HepG2 (cell line): Measurements from ENCODE around the gene MAPK11. TPM values are rescaled to one million over a fixed set of nuclear protein-coding genes. Genes with fewer than 3 reads are reported as not detected.

Experiments used
- ATAC-seq: fragments of 200-7000 bp; cut with Tn5 transposase; 3 replicates; pipeline ENCODE4 v1.9.1; 2020; ENCODE audit warnings: mild to moderate bottlenecking, moderate library complexity
- BruUV-seq: library from RNA; stranded (reverse); fragments of 400-500 nt; replicated peaks from 2 replicates; lab custom pipeline; 2021; lab: Mats Ljungman, UMichigan
- CTCF ChIA-PET: fragments of 300-600 bp; formaldehyde crosslinking; extraction: SDS; loops from one replicate; lab custom pipeline; 2021; ENCODE audit warnings: low total read pairs, inconsistent platforms, low intra/inter-chr PET ratio; lab: Yijun Ruan, JAX
- POLR2A ChIA-PET: fragments of 350-600 bp; sonication (Branson Sonifier 250); formaldehyde crosslinking; loops from one replicate; lab custom pipeline; 2020; ENCODE audit warnings: antibody characterized with exemption, inconsistent platforms; lab: Yijun Ruan, JAX
- DNase-seq: peaks from one replicate; pipeline ENCODE4 v3.0.0-alpha.2; 2015; ENCODE audit warnings: low spot score
- FAIRE-seq: peaks from 3 replicates; lab custom pipeline; 2011; peaks lifted over from hg19 to GRCh38; lab: Jason Lieb, UNC
- H2AFZ ChIP-seq: one replicate; pipeline ENCODE4 v1.6.1; 2011; ENCODE audit warnings: low read length, inconsistent platforms
- H3K27ac ChIP-seq: fragments of 300-600 bp; 3 replicates; pipeline ENCODE4 v1.8.0; 2011; ENCODE audit warnings: mixed run types, mild to moderate bottlenecking, mixed read lengths, low read length, inconsistent platforms; ENCODE audit not compliant: insufficient read depth; ENCODE audit errors: extremely low read length
- H3K27me3 ChIP-seq, 2 experiments: fragments of 200-600 bp in 1 of 2; 2 replicates in 1 of 2; 3 replicates in 1 of 2; pipeline versions ENCODE4 v1.6.0 to v1.8.0; 2011; ENCODE audit warnings: low read length in 2 of 2, mild to moderate bottlenecking in 2 of 2, moderate library complexity in 2 of 2, inconsistent platforms in 1 of 2; ENCODE audit not compliant: insufficient read depth in 2 of 2, control insufficient read depth in 1 of 2
- H3K36me3 ChIP-seq, 2 experiments: fragments of 200-600 bp in 1 of 2; replicated peaks in 1 of 2; 2 replicates in 1 of 2; 3 replicates in 1 of 2; pipeline versions ENCODE4 v1.5.1 to v1.8.0; 2011; ENCODE audit warnings: low read length in 2 of 2, inconsistent platforms in 1 of 2; ENCODE audit not compliant: insufficient read depth in 2 of 2, control insufficient read depth in 1 of 2
- H3K4me1 ChIP-seq: 2 replicates; pipeline ENCODE4 v1.5.1; 2012; ENCODE audit warnings: low read length, inconsistent platforms; ENCODE audit not compliant: insufficient read depth
- H3K4me2 ChIP-seq: 2 replicates; pipeline ENCODE4 v1.6.0; 2011; ENCODE audit warnings: low read depth, low read length, inconsistent platforms
- H3K4me3 ChIP-seq, 3 experiments: fragments of 200-600 bp in 1 of 3; sonication (generic), shearing (Covaris generic) in 1 of 3; replicated peaks in 1 of 3; 2 replicates each; pipeline ENCODE4 v1.5.1; 2011 to 2016; ENCODE audit warnings: low read length in 3 of 3, inconsistent platforms in 2 of 3, low read depth in 2 of 3, mild to moderate bottlenecking in 2 of 3, control low read depth in 1 of 3, mixed read lengths in 1 of 3; ENCODE audit not compliant: insufficient read depth in 1 of 3
- H3K79me2 ChIP-seq: one replicate; pipeline ENCODE4 v1.6.1; 2011; ENCODE audit warnings: low read length, inconsistent platforms; ENCODE audit not compliant: insufficient read depth
- H3K9ac ChIP-seq: 2 replicates; pipeline ENCODE4 v1.6.0; 2011; ENCODE audit warnings: mild to moderate bottlenecking, low read depth, low read length, inconsistent platforms; ENCODE audit not compliant: insufficient read depth
- H3K9me3 ChIP-seq: 2 replicates; pipeline ENCODE4 v1.5.1; 2012; ENCODE audit warnings: mild to moderate bottlenecking, low read length
- H4K20me1 ChIP-seq: 2 replicates; pipeline ENCODE4 v1.6.0; 2011; ENCODE audit warnings: inconsistent platforms, mild to moderate bottlenecking, low read length, moderate library complexity; ENCODE audit not compliant: insufficient read depth
- BRCA1 ChIP-seq: sonication (generic); formaldehyde crosslinking; IDR thresholded peaks from 2 replicates; pipeline ENCODE4 v1.4.0; 2020; ENCODE audit warnings: missing genetic modification reagents
- CEBPG ChIP-seq: IDR thresholded peaks from 2 replicates; pipeline ENCODE4 v1.6.1; 2016
- HOXA7 ChIP-seq: sonication (generic); formaldehyde crosslinking; IDR thresholded peaks from 2 replicates; pipeline ENCODE4 v1.8.1; 2022; ENCODE audit warnings: mild to moderate bottlenecking, missing genetic modification reagents, moderate library complexity
- IKZF4 ChIP-seq: sonication (generic); formaldehyde crosslinking; IDR thresholded peaks from 2 replicates; pipeline ENCODE4 v1.5.1; 2020; ENCODE audit warnings: borderline replicate concordance, mild to moderate bottlenecking, low read depth, missing genetic modification reagents; ENCODE audit errors: not compliant biosample characterization
- PHF20 ChIP-seq: sonication (generic); formaldehyde crosslinking; IDR thresholded peaks from 2 replicates; pipeline ENCODE4 v1.5.0; 2020; ENCODE audit warnings: mild to moderate bottlenecking, missing genetic modification reagents
- RBFOX2 ChIP-seq: fragments of 200-400 bp; formaldehyde crosslinking; IDR thresholded peaks from 2 replicates; pipeline ENCODE4 v1.6.1; 2017; ENCODE audit warnings: low read depth, mild to moderate bottlenecking, low read length
- SP140L ChIP-seq: sonication (generic); formaldehyde crosslinking; IDR thresholded peaks from 2 replicates; pipeline ENCODE4 v1.4.0; 2020; ENCODE audit warnings: missing genetic modification reagents, borderline replicate concordance
- STAT5B ChIP-seq: sonication (generic); formaldehyde crosslinking; IDR thresholded peaks from 2 replicates; pipeline ENCODE4 v1.4.0; 2020; ENCODE audit warnings: missing genetic modification reagents
- ZBTB20 ChIP-seq: sonication (generic); formaldehyde crosslinking; IDR thresholded peaks from 2 replicates; pipeline ENCODE4 v1.8.1; 2023; ENCODE audit warnings: missing genetic modification reagents, low read depth, mild to moderate bottlenecking, borderline replicate concordance
- ZFP37 ChIP-seq: sonication (generic); formaldehyde crosslinking; IDR thresholded peaks from 2 replicates; pipeline ENCODE4 v1.4.0; 2020; ENCODE audit warnings: missing genetic modification reagents, borderline replicate concordance
- ZNF207 ChIP-seq: fragments of 450-650 bp; IDR thresholded peaks from 2 replicates; pipeline ENCODE4 v1.6.1; 2016; ENCODE audit warnings: antibody characterized with exemption, borderline replicate concordance
- ZNF577 ChIP-seq: sonication (generic); formaldehyde crosslinking; IDR thresholded peaks from 2 replicates; pipeline ENCODE4 v1.4.0; 2020; ENCODE audit warnings: mild to moderate bottlenecking, low read depth, missing genetic modification reagents, borderline replicate concordance
- ZNF598 ChIP-seq: sonication (generic); formaldehyde crosslinking; IDR thresholded peaks from 2 replicates; pipeline ENCODE4 v1.5.1; 2020; ENCODE audit warnings: mild to moderate bottlenecking, missing genetic modification reagents, borderline replicate concordance
- ZNF614 ChIP-seq: IDR thresholded peaks from 2 replicates; pipeline ENCODE4 v1.6.1; 2018; ENCODE audit warnings: missing biosample characterization, missing genetic modification reagents, inconsistent platforms, borderline replicate concordance
- ZNF7 ChIP-seq: IDR thresholded peaks from 2 replicates; pipeline ENCODE4 v1.6.1; 2016; ENCODE audit warnings: missing biosample characterization, missing genetic modification reagents
- WGBS: methylation state at CpG from one replicate; pipeline ENCODE4 v1.1.6; 2017; ENCODE audit warnings: low lambda C conversion rate; 5-methylcytosine and 5-hydroxymethylcytosine counted together
- in situ Hi-C: cut with HindIII; loops from 2 replicates; pipeline ENCODE4 v1.10.0; 2017; ENCODE audit warnings: low pct_unique_long_range_greater_than_20kb; ENCODE audit not compliant: extremely low pct_ligation_motif_present
- intact Hi-C: fragments of 100-400 bp; cut with micrococcal nuclease; formaldehyde crosslinking; loops from one replicate; pipeline ENCODE4 v1.10.0; 2022; ENCODE audit not compliant: unreplicated experiment
- polyA plus RNA-seq, 8 experiments: library from polyadenylated mRNA; depleted of rRNA in 3 of 8; stranded (reverse) in 7 of 8; unstranded in 1 of 8; fragments of >200 nt; fragmentation: Illumina TruSeq in 4 of 8; extraction: Trizol in 4 of 8; gene quantifications; 2 replicates each; pipeline versions ENCODE4 v1.2.1 to v1.2.3, GENCODE V29; 2011 to 2016; ENCODE audit warnings: low read depth in 4 of 8, missing spikeins in 1 of 8, mixed read lengths in 1 of 8; ENCODE audit not compliant: insufficient read depth in 1 of 8
- total RNA-seq, 5 experiments: library from RNA; depleted of rRNA; stranded (reverse); fragments of >200 nt; fragmentation: Illumina TruSeq; extraction: Trizol; gene quantifications; 2 replicates each; pipeline ENCODE4 v1.2.3, GENCODE V29; 2016; ENCODE audit warnings: low read depth in 1 of 5
- TF ChIP-seq, protein P1 (sequence below): sonication (generic); formaldehyde crosslinking; IDR thresholded peaks from 2 replicates; pipeline ENCODE4 v1.8.0; 2022; ENCODE audit warnings: low read depth, missing genetic modification reagents

The MAPK11 gene
- total and polyA plus RNA-seq, 2 of the 13 experiments (the other 11 are each of a cell fraction or from before 2014, with no cell fraction given), result 0.15 to 0.17 TPM

GRCh38 chr22:50255099-50255498, 15.1 kb downstream of the MAPK11 start:
- no peak overlapping the region for H3K4me2 ChIP-seq
- ChIA-PET CTCF (no interaction called here), POLR2A (no interaction called here)
- peaks cover 39% of the 10 kb centered on the region for H3K4me1 ChIP-seq
- no peak overlapping the region for H3K4me3 ChIP-seq
- TF ChIP-seq STAT5B (CRISPR knock-in tag) (no peak), IKZF4 (CRISPR knock-in tag) (no peak), ZNF7 (CRISPR knock-in tag) (no peak), CEBPG (CRISPR knock-in tag) (no peak), RBFOX2 (0 out of 2 replicates have a peak, but pooled peaks have one; percentile 14), ZNF577 (CRISPR knock-in tag) (no peak), ZNF598 (CRISPR knock-in tag) (no peak)
- no peak for FAIRE-seq
- DNase-seq, result no peak
- no peaks in the 10 kb centered on the region for H3K9me3 ChIP-seq
- H4K20me1 ChIP-seq, result no peaks in the 10 kb centered on the region
- no peak overlapping the region for H3K9ac ChIP-seq
- no peaks in the 10 kb centered on the region for H3K27me3 ChIP-seq
- H3K36me3 ChIP-seq, result peaks cover 3% of the 10 kb centered on the region in 2 experiments; a peak in 1 of 5 replicates
- peaks cover 2% of the 10 kb centered on the region for H3K79me2 ChIP-seq
- no peak for ATAC-seq
- in situ Hi-C loops, result no loop called here
- no peak overlapping the region for H3K27ac ChIP-seq
- no TSS peak for BruUV-seq
- no peak overlapping the region for H2AFZ ChIP-seq
- intact Hi-C loops, result no loop called here
- 99% methylated on average over 12 of the region's 19 CpGs for WGBS

DNA sequence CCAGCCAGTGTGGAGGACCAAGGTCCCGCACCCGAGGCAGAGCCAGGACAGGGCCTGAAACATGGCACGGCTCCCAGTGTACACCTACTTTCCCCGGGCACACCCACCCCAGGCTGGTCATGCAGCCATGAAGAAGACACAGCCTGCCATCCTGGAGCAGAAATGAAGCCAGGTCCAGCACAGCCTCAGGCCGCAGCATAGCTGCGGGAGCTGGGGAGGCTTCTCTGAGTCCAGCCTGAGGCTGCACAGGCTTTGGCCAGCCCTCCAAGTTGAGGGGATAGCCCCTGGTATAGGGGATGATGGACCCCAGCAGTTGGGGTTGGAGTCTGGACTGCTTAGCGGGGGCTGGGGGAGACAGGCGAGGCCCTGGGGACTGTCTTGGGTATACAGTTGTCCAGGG, 16.2 kb downstream of the MAPK11 start:
- H3K9ac ChIP-seq, result no peak overlapping the region
- H3K27ac ChIP-seq, result no peak overlapping the region
- intact Hi-C loops (no loop called here), in situ Hi-C loops (no loop called here)
- FAIRE-seq (no peak), ATAC-seq (no peak), DNase-seq (no peak)
- POLR2A ChIA-PET, result no interaction called here
- no peak overlapping the region for H3K4me2 ChIP-seq
- CTCF ChIA-PET, result no interaction called here
- no peaks in the 10 kb centered on the region for H3K27me3 ChIP-seq
- H4K20me1 ChIP-seq, result no peaks in the 10 kb centered on the region
- H2AFZ ChIP-seq, result no peak overlapping the region
- peaks cover 3% of the 10 kb centered on the region in 2 experiments; a peak in 1 of 5 replicates for H3K36me3 ChIP-seq
- WGBS, result 100% methylated on average over 1 of the region's 8 CpGs
- H3K4me1 ChIP-seq, result peaks cover 46% of the 10 kb centered on the region
- no peaks in the 10 kb centered on the region for H3K9me3 ChIP-seq
- no peak overlapping the region for H3K4me3 ChIP-seq
- BruUV-seq, result no TSS peak
- peaks cover 3% of the 10 kb centered on the region for H3K79me2 ChIP-seq
- TF ChIP-seq HOXA7 (CRISPR knock-in tag), result no peak
- TF ChIP-seq BRCA1, result no peak
- TF ChIP-seq ZBTB20 (CRISPR knock-in tag), result no peak
- TF ChIP-seq ZFP37 (CRISPR knock-in tag), result no peak
- no peak for TF ChIP-seq PHF20 (CRISPR knock-in tag)
- TF ChIP-seq ZNF614 (CRISPR knock-in tag), result no peak
- TF ChIP-seq SP140L (CRISPR knock-in tag), result no peak
- TF ChIP-seq, protein P1, sequence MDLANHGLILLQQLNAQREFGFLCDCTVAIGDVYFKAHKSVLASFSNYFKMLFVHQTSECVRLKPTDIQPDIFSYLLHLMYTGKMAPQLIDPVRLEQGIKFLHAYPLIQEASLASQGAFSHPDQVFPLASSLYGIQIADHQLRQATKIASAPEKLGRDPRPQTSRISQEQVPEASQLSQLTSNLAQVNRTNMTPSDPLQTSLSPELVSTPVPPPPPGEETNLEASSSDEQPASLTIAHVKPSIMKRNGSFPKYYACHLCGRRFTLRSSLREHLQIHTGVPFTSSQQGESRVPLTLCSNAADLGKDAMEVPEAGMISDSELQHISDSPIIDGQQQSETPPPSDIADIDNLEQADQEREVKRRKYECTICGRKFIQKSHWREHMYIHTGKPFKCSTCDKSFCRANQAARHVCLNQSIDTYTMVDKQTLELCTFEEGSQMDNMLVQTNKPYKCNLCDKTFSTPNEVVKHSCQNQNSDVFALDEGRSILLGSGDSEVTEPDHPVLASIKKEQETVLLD (CRISPR knock-in tag), result no peak
- TF ChIP-seq ZNF207, result no peak
